Prostate gland (tissue), 2 donors: ENCODE results near the gene ATP10B. TPM values are rescaled to one million over a fixed set of nuclear protein-coding genes. Genes with fewer than 3 reads are reported as not detected.

Source experiments
- DNase-seq: peaks from one replicate; pipeline ENCODE4 v3.0.0-alpha.2; 2019; ENCODE audit warnings: low spot score
- H3K27ac ChIP-seq, 2 donors: fragments of 200-600 bp; sonication (generic); 2 replicates each; pipeline ENCODE4 v1.5.1; 2017 to 2019
- H3K27me3 ChIP-seq: fragments of 200-600 bp; sonication (generic); replicated peaks from 2 replicates; pipeline ENCODE4 v1.5.1; 2019; ENCODE audit not compliant: insufficient read depth
- H3K36me3 ChIP-seq, 2 donors: fragments of 200-600 bp; sonication (generic); 1 replicate in 1 of 2; 2 replicates in 1 of 2; pipeline versions ENCODE4 v1.5.1 to v1.8.1; 2017 to 2019
- H3K4me1 ChIP-seq: fragments of 200-600 bp; sonication (generic); replicated peaks from 2 replicates; pipeline ENCODE4 v1.5.1; 2019
- H3K4me3 ChIP-seq, 2 donors: fragments of 200-600 bp; sonication (generic); 2 replicates each; pipeline ENCODE4 v1.5.1; 2017 to 2019
- H3K9me3 ChIP-seq: fragments of 200-600 bp; sonication (generic); 2 replicates; pipeline ENCODE4 v1.5.1; 2017
- POLR2A ChIP-seq: fragments of 450-650 bp; IDR thresholded peaks from one replicate; pipeline ENCODE4 v1.6.1; 2016; ENCODE audit warnings: antibody characterized with exemption, mild to moderate bottlenecking
- POLR2AphosphoS5 ChIP-seq: sonication (generic); formaldehyde crosslinking; IDR thresholded peaks from one replicate; pipeline ENCODE4 v1.6.1; 2017; ENCODE audit warnings: antibody characterized with exemption
- WGBS: methylation state at CpG from one replicate; pipeline ENCODE4 v1.1.5; 2018; 5-methylcytosine and 5-hydroxymethylcytosine counted together
- intact Hi-C: fragments of 100-400 bp; cut with DNase I; formaldehyde crosslinking; loops from one replicate; pipeline ENCODE4 v1.14.2; 2022
- total RNA-seq, 2 donors: library from RNA; depleted of rRNA; stranded (reverse); fragments of >200 nt; gene quantifications; one replicate each; pipeline ENCODE4 v1.1.0, GENCODE V29; 2016
- TF ChIP-seq, protein P1 (sequence below), 4 experiments: fragments of 200-600 bp in 2 of 4; fragments of 450-650 bp in 2 of 4; sonication (generic) in 2 of 4; IDR thresholded peaks; 1 replicate in 3 of 4; 2 replicates in 1 of 4; pipeline ENCODE4 v1.5.1; 2016 to 2019; ENCODE audit warnings: antibody characterized with exemption in 4 of 4, mild to moderate bottlenecking in 2 of 4, moderate library complexity in 2 of 4

ATP10B gene
- total RNA-seq, 2 donors from 2014 or later = 0.74 TPM; not detected in 1

DNA sequence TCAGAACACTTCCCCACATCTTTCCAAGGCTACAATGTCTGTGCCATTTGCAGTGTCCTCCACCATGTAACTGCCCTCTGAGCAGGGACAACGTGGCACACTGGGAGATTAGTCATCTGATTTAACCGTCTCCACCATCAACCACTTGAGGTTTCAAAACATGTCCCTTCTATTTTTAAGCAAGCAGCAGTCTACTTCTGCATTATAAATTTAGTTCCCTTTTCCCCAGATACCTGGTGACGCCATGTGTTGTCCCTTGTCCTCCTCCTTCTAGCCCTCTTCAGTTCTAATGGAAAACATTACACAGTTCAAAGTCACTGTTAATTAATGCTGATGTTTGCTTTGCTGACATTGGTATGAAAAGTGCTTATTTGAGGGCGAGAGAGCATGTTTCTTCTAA, 52.8 kb downstream of the ATP10B start:
- intact Hi-C loops = no loop called here
- no peak overlapping the region for H3K4me3 ChIP-seq
- peaks cover 2% of the 10 kb centered on the region for H3K27me3 ChIP-seq
- H3K4me1 ChIP-seq = no peaks in the 10 kb centered on the region
- DNase-seq = no peak
- TF ChIP-seq, protein P1, sequence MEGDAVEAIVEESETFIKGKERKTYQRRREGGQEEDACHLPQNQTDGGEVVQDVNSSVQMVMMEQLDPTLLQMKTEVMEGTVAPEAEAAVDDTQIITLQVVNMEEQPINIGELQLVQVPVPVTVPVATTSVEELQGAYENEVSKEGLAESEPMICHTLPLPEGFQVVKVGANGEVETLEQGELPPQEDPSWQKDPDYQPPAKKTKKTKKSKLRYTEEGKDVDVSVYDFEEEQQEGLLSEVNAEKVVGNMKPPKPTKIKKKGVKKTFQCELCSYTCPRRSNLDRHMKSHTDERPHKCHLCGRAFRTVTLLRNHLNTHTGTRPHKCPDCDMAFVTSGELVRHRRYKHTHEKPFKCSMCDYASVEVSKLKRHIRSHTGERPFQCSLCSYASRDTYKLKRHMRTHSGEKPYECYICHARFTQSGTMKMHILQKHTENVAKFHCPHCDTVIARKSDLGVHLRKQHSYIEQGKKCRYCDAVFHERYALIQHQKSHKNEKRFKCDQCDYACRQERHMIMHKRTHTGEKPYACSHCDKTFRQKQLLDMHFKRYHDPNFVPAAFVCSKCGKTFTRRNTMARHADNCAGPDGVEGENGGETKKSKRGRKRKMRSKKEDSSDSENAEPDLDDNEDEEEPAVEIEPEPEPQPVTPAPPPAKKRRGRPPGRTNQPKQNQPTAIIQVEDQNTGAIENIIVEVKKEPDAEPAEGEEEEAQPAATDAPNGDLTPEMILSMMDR (IDR thresholded peaks at IDR 0.05) = no peak
- no peak for TF ChIP-seq POLR2AphosphoS5
- no peak for TF ChIP-seq POLR2A
- 73% methylated on average over 4 of the region's 4 CpGs for WGBS
- H3K9me3 ChIP-seq = no peaks in the 10 kb centered on the region
- H3K36me3 ChIP-seq = no peaks in the 10 kb centered on the region
- H3K27ac ChIP-seq = no peak overlapping the region

GRCh38 chr5:160797020-160797419, 55.0 kb downstream of the ATP10B start:
- WGBS = 73% methylated on average over 4 of the region's 4 CpGs

DNA sequence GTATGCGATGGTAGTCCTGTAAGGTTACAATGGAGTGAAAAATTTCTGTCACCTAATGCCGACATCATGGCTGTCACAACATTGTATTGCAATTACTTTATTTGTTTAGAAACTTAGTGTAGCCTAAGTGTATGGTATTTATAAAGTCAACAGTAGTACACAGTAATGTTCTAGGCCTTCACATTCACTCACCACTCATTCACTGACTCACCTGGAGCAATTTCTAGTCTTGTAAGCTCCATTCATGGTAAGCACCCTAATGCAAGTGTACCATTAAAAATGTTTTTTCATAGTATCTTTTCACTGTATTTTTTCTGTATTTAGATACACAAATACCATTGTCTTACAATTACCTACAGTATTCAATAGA, 58.5 kb downstream of the ATP10B start:
- Histone ChIP-seq H3K4me1 (no peaks in the 10 kb centered on the region), H3K9me3 (no peaks in the 10 kb centered on the region), H3K27me3 (no peaks in the 10 kb centered on the region), H3K36me3 (no peaks in the 10 kb centered on the region), H3K27ac (no peak overlapping the region), H3K4me3 (no peak overlapping the region)
- TF ChIP-seq POLR2AphosphoS5 = no peak
- no peak for TF ChIP-seq POLR2A
- TF ChIP-seq, protein P1 (IDR thresholded peaks at IDR 0.05) = no peak
- intact Hi-C loops = no loop called here
- no peak for DNase-seq
- 80% methylated on average over 2 of the region's 2 CpGs for WGBS

More at GRCh38 chr5:160797020-160797419, 55.0 kb downstream of the ATP10B start:
- intact Hi-C loops = no loop called here
- no peak overlapping the region for H3K4me3 ChIP-seq
- H3K4me1 ChIP-seq = no peaks in the 10 kb centered on the region
- H3K27me3 ChIP-seq = no peaks in the 10 kb centered on the region
- no peak overlapping the region for H3K27ac ChIP-seq
- TF ChIP-seq POLR2A (no peak), POLR2AphosphoS5 (no peak)
- TF ChIP-seq, protein P1 (IDR thresholded peaks at IDR 0.05) = no peak
- no peak for DNase-seq
- no peaks in the 10 kb centered on the region for H3K9me3 ChIP-seq
- no peaks in the 10 kb centered on the region for H3K36me3 ChIP-seq

GRCh38 chr5:160792732-160793529, 59.1 kb downstream of the ATP10B start:
- DNase-seq = no peak
- Histone ChIP-seq H3K4me1 (no peaks in the 10 kb centered on the region), H3K4me3 (no peak overlapping the region), H3K27me3 (no peaks in the 10 kb centered on the region), H3K9me3 (no peaks in the 10 kb centered on the region), H3K27ac (no peak overlapping the region), H3K36me3 (no peaks in the 10 kb centered on the region)
- intact Hi-C loops = no loop called here
- TF ChIP-seq POLR2A = no peak
- TF ChIP-seq POLR2AphosphoS5 = no peak
- TF ChIP-seq, protein P1 (IDR thresholded peaks at IDR 0.05) = no peak
- 82% methylated on average over 7 of the region's 7 CpGs for WGBS

DNA sequence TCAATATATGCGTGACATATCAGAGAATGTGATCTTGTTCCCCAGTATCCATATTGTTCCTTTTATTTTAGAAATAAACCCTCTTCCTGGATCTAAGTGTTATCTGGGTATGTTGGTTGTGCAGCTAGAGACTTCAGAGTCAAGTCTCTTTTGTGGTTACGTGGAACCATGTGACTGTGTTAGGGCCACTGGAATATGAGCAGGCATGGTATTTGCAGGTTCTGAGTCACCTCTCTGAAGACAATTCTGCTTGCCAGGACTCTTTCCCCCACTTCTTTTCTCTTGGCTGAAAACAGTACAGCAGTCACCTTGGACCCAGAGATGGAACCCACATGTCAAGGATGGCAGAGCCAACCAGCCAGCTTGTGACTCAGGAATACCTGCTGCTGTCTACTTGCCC, 59.7 kb downstream of the ATP10B start:
- H3K4me1 ChIP-seq = no peaks in the 10 kb centered on the region
- intact Hi-C loops = no loop called here
- 92% methylated on average over 2 of the region's 2 CpGs for WGBS
- no peaks in the 10 kb centered on the region for H3K9me3 ChIP-seq
- H3K27me3 ChIP-seq = no peaks in the 10 kb centered on the region
- no peaks in the 10 kb centered on the region for H3K36me3 ChIP-seq
- no peak for TF ChIP-seq POLR2A
- TF ChIP-seq, protein P1 (IDR thresholded peaks at IDR 0.05) = no peak
- TF ChIP-seq POLR2AphosphoS5 = no peak
- DNase-seq = no peak
- no peak overlapping the region for H3K4me3 ChIP-seq
- no peak overlapping the region for H3K27ac ChIP-seq
